Measurements from ENCODE around the gene LRRC74B. TPM values are rescaled to one million over a fixed set of nuclear protein-coding genes. Genes with fewer than 3 reads are reported as not detected.
"Not testable (repeated sequence)": the region's sequence is repeated elsewhere in the genome, so short reads cannot be mapped to it uniquely, and the experiment has no call there.

The LRRC74B gene
- total and polyA plus RNA-seq, 12 donors = 0.07 to 0.32 (median 0.19) TPM; not detected in 8

DNA sequence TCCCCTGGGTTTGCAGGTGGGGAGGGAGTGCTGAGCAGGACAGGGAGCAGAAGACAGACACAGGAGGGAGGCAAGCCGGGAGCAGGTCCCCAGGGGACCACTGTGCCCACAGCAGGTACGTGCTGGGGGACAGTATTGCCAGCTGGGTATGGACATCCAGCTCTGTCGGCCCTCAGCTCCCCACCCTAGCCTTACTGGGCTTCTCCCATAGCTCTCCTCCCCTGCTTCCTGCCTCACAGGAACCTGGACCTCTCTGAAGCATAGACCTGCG is 9.8 kb downstream of the LRRC74B start:
- no peak overlapping the region for H3K27ac ChIP-seq
- no peak for DNase-seq
- H3K36me3 ChIP-seq (replicated peaks in 1 of 2) = no peaks in the 10 kb centered on the region
- TF ChIP-seq POLR2A (IDR thresholded peaks at IDR 0.05) = no peak
- TF ChIP-seq, protein P1, sequence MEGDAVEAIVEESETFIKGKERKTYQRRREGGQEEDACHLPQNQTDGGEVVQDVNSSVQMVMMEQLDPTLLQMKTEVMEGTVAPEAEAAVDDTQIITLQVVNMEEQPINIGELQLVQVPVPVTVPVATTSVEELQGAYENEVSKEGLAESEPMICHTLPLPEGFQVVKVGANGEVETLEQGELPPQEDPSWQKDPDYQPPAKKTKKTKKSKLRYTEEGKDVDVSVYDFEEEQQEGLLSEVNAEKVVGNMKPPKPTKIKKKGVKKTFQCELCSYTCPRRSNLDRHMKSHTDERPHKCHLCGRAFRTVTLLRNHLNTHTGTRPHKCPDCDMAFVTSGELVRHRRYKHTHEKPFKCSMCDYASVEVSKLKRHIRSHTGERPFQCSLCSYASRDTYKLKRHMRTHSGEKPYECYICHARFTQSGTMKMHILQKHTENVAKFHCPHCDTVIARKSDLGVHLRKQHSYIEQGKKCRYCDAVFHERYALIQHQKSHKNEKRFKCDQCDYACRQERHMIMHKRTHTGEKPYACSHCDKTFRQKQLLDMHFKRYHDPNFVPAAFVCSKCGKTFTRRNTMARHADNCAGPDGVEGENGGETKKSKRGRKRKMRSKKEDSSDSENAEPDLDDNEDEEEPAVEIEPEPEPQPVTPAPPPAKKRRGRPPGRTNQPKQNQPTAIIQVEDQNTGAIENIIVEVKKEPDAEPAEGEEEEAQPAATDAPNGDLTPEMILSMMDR (IDR thresholded peaks at IDR 0.05) = no peak
- intact Hi-C loops (cut with DNase I) = no loop called here
- H3K4me3 ChIP-seq = no peak overlapping the region
- no peaks in the 10 kb centered on the region for H3K9me3 ChIP-seq (replicated peaks in 1 of 3)
- H3K27me3 ChIP-seq = no peaks in the 10 kb centered on the region
- 50 to 65% (median 63%) methylated on average over 2 to 4 of the region's 4 CpGs for WGBS, 4 donors
- H3K4me1 ChIP-seq (replicated peaks in 1 of 2) = no peaks in the 10 kb centered on the region

DNA sequence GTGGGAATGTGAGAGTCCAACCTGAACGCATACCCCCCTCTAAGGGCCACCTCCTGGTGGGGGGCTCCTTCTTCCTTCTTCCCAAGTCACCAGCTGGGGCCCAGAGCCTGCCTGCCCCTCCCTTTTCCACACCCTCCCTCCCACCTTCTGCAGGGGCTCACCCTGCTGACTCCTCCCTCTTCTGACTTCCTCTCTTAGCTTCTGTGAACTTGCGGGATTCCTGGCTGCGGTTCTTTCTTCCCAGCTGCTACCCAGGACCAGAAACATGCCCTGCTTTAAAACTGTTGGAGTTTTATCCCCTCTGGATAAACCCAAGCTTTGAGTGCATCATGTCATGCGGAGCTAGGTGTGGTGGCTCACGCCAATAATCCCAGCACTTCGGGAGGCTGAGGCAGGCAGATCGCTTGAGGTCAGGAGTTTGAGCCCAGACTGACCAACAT is 10.2 kb downstream of the LRRC74B start:
- Histone ChIP-seq H3K4me1 (replicated peaks in 1 of 2) (no peaks in the 10 kb centered on the region), H3K4me3 (no peak overlapping the region), H3K36me3 (replicated peaks in 1 of 2) (no peaks in the 10 kb centered on the region), H3K27me3 (no peaks in the 10 kb centered on the region), H3K27ac (no peak overlapping the region), H3K9me3 (replicated peaks in 1 of 3) (no peaks in the 10 kb centered on the region)
- no peak for DNase-seq
- intact Hi-C loops (cut with DNase I) = no loop called here
- TF ChIP-seq, protein P1 (IDR thresholded peaks at IDR 0.05) = no peak
- no peak for TF ChIP-seq POLR2A (IDR thresholded peaks at IDR 0.05)
- WGBS, 4 donors = 50 to 79% (median 72%) methylated on average over 4 to 7 of the region's 7 CpGs

DNA sequence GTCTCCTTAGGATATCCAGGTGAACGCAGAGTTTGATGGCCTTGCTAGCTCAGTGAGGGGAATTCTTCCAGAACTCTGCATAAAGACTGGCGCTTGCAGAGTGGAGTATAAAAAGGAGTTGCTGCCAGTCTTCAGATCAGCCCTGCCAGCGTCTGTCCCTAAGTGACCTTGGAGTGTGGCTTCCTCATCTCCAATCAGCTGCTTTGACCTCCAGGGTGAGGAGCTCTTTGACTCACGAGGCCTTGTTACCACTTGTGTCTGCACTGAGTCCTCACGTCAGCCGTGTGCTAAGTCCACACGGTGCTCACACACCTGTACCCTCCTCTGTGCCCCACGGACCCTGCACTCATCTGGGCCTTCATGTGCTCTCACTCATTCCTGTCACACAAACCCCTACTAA is 14.6 kb downstream of the LRRC74B start:
- 36 to 58% (median 50%) methylated on average over 4 to 7 of the region's 8 CpGs; no CpG with 5 or more reads in 1 of the 4 donors for WGBS, 4 donors
- H3K4me3 ChIP-seq; H3K27ac ChIP-seq; H3K9me3 ChIP-seq (replicated peaks in 1 of 3); H3K4me1 ChIP-seq (replicated peaks in 1 of 2); H3K27me3 ChIP-seq; intact Hi-C loops (cut with DNase I); H3K36me3 ChIP-seq (replicated peaks in 1 of 2): not testable (repeated sequence)
- peak in 5 of 7 donors; percentile 50 to 70 (median 65) for DNase-seq

DNA sequence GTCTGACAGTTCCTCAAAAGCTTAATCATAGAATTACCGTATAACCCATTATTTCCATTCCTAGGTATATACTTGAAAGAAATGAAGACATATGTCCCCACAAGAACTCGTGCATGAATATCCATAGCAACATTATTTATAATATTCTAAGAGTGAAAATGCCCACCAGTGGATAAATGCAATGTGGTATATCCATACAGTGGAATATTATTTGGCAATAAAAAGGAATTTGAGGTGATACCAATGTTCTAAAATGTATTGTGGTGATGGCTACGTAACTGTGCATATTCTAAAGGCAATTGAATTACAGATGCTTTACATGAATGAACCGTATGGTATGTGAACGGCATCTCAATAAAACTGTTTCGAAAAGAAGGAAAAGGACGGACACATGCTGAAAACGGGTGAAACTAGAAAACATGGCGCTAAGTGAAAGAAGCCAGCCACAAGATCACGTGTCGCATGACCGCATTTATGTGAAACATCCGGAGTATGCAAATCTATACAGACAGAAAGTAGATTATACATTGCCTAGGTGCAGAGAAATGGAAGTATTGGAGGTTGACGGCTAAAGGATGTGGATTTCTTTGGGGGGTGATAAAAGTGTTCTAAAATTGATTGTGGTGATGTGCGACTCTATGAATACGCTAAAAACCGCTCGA is 16.0 kb downstream of the LRRC74B start:
- WGBS, 4 donors = 89 to 95% (median 93%) methylated on average over 17 to 18 of the region's 18 CpGs
- H3K4me1 ChIP-seq (replicated peaks in 1 of 2); H3K4me3 ChIP-seq; H3K36me3 ChIP-seq (replicated peaks in 1 of 2); H3K27ac ChIP-seq; DNase-seq; H3K9me3 ChIP-seq (replicated peaks in 1 of 3); H3K27me3 ChIP-seq; intact Hi-C loops (cut with DNase I): not testable (repeated sequence)

DNA sequence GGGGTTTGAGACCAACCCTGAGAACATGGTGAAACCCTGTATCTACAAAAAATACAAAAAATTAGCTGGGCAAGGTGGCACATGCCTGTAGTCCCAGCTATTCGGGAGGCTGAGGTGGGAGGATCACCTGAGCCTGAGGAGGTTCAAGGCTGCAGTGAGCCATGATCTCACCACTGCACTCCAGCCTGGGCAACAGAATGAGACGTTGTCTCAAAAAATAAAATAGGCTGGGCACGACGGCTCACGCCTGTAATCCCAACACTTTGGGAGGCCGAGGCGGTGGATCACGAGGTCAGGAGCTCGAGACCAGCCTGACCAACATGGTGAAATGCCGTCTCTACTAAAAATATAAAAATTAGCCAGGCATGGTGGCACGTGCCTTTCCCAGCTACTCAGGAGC is 18.7 kb downstream of the LRRC74B start:
- H3K27ac ChIP-seq; DNase-seq; H3K4me1 ChIP-seq (replicated peaks in 1 of 2); H3K9me3 ChIP-seq (replicated peaks in 1 of 3); intact Hi-C loops (cut with DNase I); H3K36me3 ChIP-seq (replicated peaks in 1 of 2); H3K4me3 ChIP-seq; H3K27me3 ChIP-seq: not testable (repeated sequence)
- 79 to 90% (median 82%) methylated on average over 11 of the region's 11 CpGs for WGBS, 4 donors

Data from adrenal gland (tissue), 12 donors.